Measurements from ENCODE around the gene PRDM16.

Gene PRDM16

GRCh38 chr1:3463408-3463863 lies 394.4 kb downstream of the PRDM16 start:
- no peak for DNase-seq (ENCODE audit: low read depth)
- no peak overlapping the region for H3K4me3 ChIP-seq (ENCODE audit: low read depth, low read length)
- TF ChIP-seq, protein P1, sequence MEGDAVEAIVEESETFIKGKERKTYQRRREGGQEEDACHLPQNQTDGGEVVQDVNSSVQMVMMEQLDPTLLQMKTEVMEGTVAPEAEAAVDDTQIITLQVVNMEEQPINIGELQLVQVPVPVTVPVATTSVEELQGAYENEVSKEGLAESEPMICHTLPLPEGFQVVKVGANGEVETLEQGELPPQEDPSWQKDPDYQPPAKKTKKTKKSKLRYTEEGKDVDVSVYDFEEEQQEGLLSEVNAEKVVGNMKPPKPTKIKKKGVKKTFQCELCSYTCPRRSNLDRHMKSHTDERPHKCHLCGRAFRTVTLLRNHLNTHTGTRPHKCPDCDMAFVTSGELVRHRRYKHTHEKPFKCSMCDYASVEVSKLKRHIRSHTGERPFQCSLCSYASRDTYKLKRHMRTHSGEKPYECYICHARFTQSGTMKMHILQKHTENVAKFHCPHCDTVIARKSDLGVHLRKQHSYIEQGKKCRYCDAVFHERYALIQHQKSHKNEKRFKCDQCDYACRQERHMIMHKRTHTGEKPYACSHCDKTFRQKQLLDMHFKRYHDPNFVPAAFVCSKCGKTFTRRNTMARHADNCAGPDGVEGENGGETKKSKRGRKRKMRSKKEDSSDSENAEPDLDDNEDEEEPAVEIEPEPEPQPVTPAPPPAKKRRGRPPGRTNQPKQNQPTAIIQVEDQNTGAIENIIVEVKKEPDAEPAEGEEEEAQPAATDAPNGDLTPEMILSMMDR (IDR thresholded peaks at IDR 0.05; ENCODE audit: low read depth, low read length, missing control alignments) = no peak

- TF ChIP-seq, protein P1 (IDR thresholded peaks at IDR 0.05; ENCODE audit: low read depth, low read length, missing control alignments) = no peak
- DNase-seq (ENCODE audit: low read depth) = no peak
- no peak overlapping the region for H3K4me3 ChIP-seq (ENCODE audit: low read depth, low read length)
Measured at GRCh38 chr1:3463891-3464648, 395.1 kb downstream of the PRDM16 start.

DNA sequence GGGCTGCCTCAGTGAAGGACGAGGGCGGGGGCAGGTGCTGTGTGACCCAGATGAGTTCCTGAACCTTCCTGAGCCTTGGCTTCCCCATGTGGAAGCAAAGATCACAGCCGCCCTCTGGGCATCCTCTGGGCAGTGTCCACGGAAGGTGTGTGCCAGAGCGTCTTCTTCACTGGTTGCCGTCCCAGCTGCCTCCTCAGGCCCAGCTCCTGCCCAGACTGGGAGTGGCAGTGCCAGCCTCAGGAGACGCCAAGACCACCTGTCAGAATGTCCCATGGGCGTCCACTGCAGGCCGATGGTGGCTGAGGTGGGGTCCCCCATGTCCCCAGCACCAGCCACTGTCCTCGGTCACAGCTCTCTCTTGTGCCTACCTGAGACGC lies 395.6 kb downstream of the PRDM16 start:
- no peak overlapping the region for H3K4me3 ChIP-seq (ENCODE audit: low read depth, low read length)
- TF ChIP-seq, protein P1 (IDR thresholded peaks at IDR 0.05; ENCODE audit: low read depth, low read length, missing control alignments) = no peak
- DNase-seq (ENCODE audit: low read depth) = no peak

DNA sequence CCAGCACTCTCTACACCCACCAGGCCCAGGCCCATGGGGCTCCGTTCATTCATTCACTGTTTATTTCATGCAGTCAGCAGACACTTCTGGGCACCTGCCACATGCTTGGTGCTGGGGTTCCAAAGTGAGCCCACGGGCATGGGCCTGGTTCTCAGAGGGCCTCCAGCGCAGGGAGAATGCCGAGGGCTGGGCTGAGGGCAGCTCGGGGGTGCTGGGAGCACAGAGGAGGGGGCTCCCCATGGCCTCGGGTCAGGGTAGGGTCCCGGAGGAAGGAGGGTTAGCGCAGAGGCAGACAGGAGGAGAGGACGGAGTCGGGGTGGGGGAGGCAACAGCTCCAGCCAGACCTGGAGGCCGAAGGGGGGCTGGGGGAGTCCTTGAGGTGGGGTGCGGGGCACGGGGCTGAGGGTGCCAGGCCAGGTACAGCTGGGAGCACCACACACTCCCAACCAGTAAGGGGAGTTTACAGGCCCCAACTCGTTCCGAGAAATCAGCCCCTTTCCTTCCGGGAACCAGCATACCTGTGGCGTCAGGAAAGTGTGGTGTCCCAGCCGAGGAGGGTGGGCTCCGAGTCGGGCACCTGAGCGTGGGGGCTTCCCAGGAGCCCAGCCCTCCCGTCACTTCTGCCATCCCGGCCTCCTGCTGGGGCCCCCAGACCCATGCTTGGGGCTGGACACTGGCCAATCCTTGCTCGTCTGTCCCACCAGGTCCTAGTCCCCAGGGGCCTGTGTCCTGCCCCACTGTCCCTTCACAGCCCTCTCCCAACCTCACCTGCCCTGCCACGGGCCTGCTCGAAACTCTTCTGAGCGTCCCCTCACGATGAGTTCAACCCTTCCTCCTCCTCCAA lies 396.3 kb downstream of the PRDM16 start:
- no peak overlapping the region for H3K4me3 ChIP-seq (ENCODE audit: low read depth, low read length)
- no peak for DNase-seq (ENCODE audit: low read depth)
- TF ChIP-seq, protein P1 (IDR thresholded peaks at IDR 0.05; ENCODE audit: low read depth, low read length, missing control alignments) = no peak

DNA sequence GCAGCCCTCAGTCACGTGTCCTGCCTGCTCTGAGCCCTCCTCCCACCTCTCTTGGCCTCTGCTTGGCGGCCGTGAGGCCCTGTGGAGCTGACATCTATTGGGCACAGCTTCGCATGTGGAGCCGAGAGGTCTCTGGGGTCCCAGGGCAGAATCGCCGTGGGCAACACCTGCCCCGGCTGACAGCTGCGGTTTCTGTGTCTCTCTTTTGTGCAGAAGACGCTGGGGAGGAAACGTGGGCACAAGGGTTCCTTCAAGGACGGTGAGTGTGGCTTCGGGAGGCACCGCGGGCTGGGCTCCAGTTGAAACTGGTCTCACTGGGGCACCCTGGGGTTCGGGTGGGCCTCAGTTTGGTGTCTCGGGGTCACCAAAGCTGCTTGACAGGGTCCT lies 396.9 kb downstream of the PRDM16 start:
- no peak overlapping the region for H3K4me3 ChIP-seq (ENCODE audit: low read depth, low read length)
- no peak for DNase-seq (ENCODE audit: low read depth)
- TF ChIP-seq, protein P1 (IDR thresholded peaks at IDR 0.05; ENCODE audit: low read depth, low read length, missing control alignments) = no peak

DNA sequence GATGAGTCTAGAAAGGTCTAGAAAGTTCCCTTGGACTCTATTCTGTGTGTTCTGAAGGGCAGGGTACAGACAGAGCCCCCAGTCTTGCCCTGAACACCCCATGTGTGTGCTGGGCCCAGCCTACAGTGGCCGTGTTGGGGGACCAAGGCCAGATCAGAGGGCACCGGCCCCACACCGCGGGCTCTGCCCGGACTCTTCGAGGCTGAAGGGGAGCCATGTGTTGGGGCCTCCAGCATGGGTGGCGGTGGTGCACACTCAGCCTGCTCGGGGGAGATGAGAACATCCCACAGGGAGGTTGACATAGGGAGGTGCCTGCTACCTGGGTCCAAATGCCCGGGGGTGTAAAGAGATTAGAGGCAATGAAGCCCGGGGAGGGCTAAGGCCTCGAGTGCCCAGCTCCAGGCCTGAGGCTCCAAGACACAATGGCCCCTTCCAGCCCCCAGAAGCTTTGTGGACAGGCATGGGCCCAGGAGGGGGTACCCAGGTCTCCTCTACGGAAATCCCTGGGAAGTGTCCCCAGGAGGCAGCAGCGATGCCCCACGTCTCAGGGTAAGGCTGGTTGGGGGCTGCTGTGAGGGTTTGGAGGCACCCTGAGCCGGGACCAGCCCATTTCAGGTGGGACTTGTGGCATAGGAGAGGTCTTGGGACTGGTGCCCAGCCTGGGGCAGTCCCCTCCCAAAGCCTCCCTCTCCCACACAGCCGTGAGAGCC lies 397.5 kb downstream of the PRDM16 start:
- TF ChIP-seq, protein P1 (IDR thresholded peaks at IDR 0.05; ENCODE audit: low read depth, low read length, missing control alignments) = no peak
- DNase-seq (ENCODE audit: low read depth) = no peak

More for the DNA sequence above, 397.5 kb downstream of the PRDM16 start:
- no peak overlapping the region for H3K4me3 ChIP-seq (ENCODE audit: low read depth, low read length)
